Mononuclear cell (primary cell): ENCODE measurements around the gene CORO2A. TPM values are rescaled to one million over a fixed set of nuclear protein-coding genes. Genes with fewer than 3 reads are reported as not detected.

Experiments used
- H3K27me3 ChIP-seq: 2 replicates; pipeline ENCODE4 v1.6.0; 2011; ENCODE audit warnings: low read length, control low read depth; ENCODE audit not compliant: insufficient read depth
- H3K4me1 ChIP-seq: 2 replicates; pipeline ENCODE4 v1.5.1; 2011; ENCODE audit warnings: mild to moderate bottlenecking, low read length, control low read depth; ENCODE audit not compliant: insufficient read depth
- H3K4me3 ChIP-seq: 2 replicates; pipeline ENCODE4 v1.5.1; 2011; ENCODE audit warnings: mild to moderate bottlenecking, low read length, moderate library complexity
- H3K9me3 ChIP-seq: 2 replicates; pipeline ENCODE4 v1.5.1; 2011; ENCODE audit warnings: low read depth, mild to moderate bottlenecking, control low read depth, low read length
- total RNA-seq: library from RNA; depleted of rRNA; stranded (reverse); fragments of >200 nt; gene quantifications from one replicate; pipeline ENCODE4 v1.2.3, GENCODE V29; 2012

CORO2A gene
- total RNA-seq, 1 donor, result 4.6 TPM

DNA sequence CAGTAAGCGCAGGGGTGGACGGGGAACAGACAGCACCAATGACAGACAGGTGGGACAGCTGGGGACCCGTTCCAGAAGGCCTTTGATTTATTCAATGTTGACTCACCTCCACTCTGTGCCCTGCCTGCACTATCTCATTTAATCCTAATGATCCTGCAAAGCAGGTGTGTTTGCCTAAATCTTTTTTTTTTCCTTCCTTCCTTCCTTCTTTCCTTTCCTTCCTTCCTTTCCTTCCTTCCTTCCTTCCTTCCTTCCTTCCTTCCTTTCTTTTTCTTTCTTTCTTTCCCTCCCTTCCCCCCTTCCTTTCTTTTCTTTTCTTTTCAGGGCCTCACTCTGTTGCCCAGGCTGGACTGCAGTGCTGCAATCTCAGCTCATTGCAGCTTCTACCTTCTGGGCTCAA is 17.1 kb upstream of the CORO2A start:
- H3K9me3 ChIP-seq, result no peaks in the 10 kb centered on the region
- H3K4me1 ChIP-seq, result peaks cover 3% of the 10 kb centered on the region
- H3K4me3 ChIP-seq, result no peak overlapping the region
- no peaks in the 10 kb centered on the region for H3K27me3 ChIP-seq

DNA sequence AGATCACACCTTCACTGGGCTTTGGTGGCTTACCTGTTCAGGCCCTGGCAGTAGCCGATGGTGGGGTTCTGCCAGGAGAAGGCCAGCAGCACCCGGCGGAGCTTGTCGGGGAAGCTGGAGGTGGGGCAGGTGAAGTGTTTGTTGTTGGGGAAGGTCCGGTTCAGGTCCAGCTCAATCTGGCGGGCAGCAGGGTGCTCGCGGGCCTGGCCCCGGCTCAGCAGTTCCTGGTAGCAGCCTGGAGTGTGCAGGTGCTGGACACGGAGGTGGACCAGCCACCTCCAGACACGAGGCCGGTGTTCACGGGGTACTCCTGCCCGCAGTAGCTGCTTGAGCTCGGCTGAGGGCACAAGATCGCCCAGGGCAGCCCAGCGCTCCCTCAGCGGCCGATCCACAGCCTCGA is 16.2 kb upstream of the CORO2A start:
- Histone ChIP-seq H3K4me1 (peaks cover 3% of the 10 kb centered on the region), H3K4me3 (no peak overlapping the region), H3K27me3 (no peaks in the 10 kb centered on the region), H3K9me3 (no peaks in the 10 kb centered on the region)

DNA sequence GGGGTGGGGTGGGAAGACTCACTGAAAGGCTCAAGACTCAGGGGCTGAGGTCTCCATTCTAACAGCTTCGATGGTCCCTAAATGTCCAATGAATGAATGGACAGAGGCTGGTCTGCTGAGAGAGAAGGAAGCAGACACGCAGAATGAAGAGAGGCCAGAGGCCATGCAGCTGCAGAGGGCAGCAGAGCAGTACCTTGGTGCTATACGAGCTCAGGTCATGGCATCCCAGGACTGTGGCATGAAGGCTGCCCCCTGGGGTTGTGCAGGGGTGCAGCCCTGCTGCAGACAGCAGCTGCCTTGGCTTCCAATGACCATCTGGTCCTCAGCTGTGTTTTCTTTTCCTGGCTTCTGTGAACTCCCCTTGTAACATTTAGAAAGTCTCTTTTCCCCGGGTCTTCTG is 15.2 kb upstream of the CORO2A start:
- no peaks in the 10 kb centered on the region for H3K9me3 ChIP-seq
- H3K4me3 ChIP-seq, result no peak overlapping the region
- no peaks in the 10 kb centered on the region for H3K27me3 ChIP-seq
- H3K4me1 ChIP-seq, result peaks cover 3% of the 10 kb centered on the region

DNA sequence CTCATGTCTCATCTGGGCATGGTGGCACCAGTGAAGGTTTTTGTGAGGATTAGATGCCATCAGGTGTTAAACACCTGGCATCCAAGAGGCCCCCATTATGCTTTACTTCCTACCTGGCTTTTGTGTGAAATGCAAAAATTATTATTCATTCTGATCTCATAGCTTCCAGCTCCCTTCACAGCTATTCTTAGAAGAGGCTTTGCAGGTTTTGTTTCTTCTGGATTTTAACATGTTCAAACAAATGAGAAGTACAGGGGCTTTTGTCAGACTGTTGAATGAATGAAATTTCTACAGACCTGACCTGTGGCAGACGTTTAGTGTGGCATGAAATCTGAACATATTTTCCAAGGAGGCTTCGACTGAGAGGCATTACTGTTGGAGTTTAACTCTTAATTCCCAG is 14.3 kb upstream of the CORO2A start:
- Histone ChIP-seq H3K4me3 (no peak overlapping the region), H3K27me3 (no peaks in the 10 kb centered on the region), H3K4me1 (peaks cover 3% of the 10 kb centered on the region), H3K9me3 (no peaks in the 10 kb centered on the region)

DNA sequence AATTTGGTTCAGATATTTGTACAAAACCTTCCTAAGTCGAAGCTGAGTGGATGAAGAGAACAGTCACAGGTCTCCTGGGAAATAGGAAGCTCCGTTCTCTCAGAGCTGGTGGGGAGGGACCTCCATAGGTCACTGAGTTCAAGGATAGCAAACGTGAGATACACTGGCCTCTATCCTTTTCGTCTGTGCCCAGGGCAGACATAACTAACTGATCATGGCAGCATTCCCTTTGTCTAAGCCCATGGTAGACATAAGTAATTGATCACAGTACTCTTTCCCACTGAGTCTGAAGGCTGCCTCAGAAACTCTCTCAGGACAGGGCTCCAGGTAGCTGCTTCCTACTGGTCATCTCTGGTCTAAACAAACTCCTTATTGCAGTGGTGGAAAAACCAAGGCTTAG is 12.3 kb upstream of the CORO2A start:
- Histone ChIP-seq H3K4me3 (no peak overlapping the region), H3K9me3 (no peaks in the 10 kb centered on the region), H3K4me1 (peaks cover 3% of the 10 kb centered on the region), H3K27me3 (no peaks in the 10 kb centered on the region)

DNA sequence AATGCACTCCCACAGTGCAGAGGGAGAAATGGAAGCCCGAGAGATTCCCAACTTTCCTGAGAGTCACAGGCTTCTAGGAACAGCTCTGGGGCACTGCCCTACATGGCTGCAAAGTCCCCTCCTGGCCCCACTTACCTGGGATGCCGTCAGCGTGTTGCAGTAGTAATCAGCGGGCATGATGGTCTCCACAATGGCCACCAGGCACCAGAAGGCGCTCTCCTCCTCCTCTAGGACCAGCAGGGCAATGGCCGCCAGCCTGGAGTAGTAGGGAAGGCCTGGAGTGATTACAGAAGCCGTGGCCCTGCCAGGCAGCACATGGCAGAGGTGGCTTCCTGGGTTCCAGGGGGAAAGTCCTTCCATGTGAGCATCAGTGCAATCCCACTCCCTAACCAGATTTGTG is 10.7 kb upstream of the CORO2A start:
- H3K4me1 ChIP-seq, result peaks cover 3% of the 10 kb centered on the region
- no peak overlapping the region for H3K4me3 ChIP-seq
- H3K27me3 ChIP-seq, result no peaks in the 10 kb centered on the region
- H3K9me3 ChIP-seq, result no peaks in the 10 kb centered on the region

DNA sequence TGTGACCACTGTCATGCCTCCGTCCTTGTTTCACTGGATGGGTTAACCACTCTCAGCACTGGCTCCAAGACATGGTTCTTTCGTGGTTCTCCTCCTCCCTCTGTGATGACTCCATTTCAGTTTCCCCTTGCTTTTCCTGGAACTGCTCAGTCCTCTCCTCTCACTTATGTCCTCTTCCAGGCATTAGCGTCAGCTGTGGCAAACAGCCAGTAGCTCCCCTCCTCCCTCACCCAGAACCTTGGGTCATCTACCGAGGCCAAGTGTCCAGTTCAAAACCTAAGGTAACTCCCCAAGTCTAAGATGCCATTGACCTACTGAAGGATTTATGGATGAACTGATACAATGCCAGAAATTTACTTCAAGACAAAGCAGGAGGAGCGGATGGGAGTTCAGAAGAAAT is 9.8 kb upstream of the CORO2A start:
- no peaks in the 10 kb centered on the region for H3K27me3 ChIP-seq
- H3K9me3 ChIP-seq, result no peaks in the 10 kb centered on the region
- H3K4me1 ChIP-seq, result peaks cover 3% of the 10 kb centered on the region
- no peak overlapping the region for H3K4me3 ChIP-seq

DNA sequence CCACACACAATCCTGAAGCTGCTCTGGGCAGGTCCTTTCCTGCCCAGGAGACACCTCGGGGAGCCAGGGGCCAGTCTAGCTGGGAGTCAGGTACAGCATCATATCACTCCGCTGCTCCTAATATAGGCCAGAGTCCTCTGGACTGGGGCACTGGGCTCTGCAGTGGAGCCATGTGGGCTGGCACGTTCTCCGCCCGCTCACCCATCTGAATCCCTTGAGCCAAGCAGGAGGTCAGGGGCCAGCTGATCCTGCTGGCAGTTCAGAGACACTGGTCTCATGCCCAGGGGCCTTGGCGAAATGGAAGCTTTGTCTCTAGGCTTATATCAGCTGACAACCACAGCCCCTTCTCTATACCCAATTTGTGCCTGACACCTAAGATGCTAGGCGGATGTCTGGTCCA is 9.3 kb upstream of the CORO2A start:
- H3K4me1 ChIP-seq, result peaks cover 3% of the 10 kb centered on the region
- no peaks in the 10 kb centered on the region for H3K9me3 ChIP-seq
- no peak overlapping the region for H3K4me3 ChIP-seq
- no peaks in the 10 kb centered on the region for H3K27me3 ChIP-seq

DNA sequence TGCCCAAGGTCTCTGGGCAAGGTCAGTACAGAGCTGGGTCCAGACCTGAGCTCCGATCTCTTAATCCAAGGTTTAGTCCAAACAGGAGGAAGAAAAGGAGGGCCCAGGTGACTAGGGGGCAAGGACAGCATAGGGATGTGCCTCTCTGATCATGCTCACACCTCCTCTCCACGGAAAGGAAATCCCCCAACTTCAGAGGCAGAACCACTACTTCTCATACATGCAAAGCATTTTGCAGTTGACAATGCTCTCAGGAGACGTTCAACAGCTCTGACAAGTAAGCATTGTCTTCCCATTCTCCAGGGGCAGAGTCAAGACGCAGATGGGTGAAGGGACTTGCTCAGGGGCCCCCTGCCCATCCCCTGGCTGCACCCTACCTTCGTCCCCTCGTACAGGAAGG is 8.7 kb upstream of the CORO2A start:
- Histone ChIP-seq H3K9me3 (no peaks in the 10 kb centered on the region), H3K27me3 (no peaks in the 10 kb centered on the region), H3K4me3 (no peak overlapping the region), H3K4me1 (peaks cover 3% of the 10 kb centered on the region)

DNA sequence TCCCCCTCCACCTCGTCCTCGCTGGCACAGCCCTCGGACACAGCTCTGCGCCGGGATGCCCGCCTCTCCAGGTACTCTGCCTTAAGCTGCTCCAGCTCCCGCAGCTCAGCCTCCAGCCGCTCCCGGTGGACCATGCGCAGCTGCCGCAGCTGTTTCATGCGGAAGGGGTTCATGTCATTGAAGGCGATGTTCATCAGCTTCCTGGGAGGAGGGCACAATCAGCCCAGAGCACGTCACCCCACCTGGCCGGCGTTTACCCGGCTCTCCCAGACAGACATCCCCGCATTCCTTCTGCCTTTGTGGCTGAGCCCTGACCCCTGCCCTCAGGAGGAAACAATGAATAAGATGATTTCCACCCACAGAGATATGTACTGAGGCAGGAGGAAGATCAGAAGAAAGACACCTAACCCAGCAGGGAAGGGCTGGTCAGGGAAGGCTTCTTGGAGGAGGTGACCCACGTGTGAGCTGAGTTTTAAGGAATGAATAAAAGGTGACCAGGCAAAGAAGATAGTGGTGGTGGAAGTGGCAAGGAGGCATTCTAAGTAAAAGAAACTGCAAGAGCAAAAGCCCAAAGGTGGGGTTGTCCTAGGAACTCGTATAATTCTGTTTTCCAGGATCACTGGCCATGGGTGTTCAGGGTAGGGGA is 7.1 kb upstream of the CORO2A start:
- Histone ChIP-seq H3K9me3 (no peaks in the 10 kb centered on the region), H3K4me1 (no peaks in the 10 kb centered on the region), H3K27me3 (no peaks in the 10 kb centered on the region), H3K4me3 (no peak overlapping the region)

DNA sequence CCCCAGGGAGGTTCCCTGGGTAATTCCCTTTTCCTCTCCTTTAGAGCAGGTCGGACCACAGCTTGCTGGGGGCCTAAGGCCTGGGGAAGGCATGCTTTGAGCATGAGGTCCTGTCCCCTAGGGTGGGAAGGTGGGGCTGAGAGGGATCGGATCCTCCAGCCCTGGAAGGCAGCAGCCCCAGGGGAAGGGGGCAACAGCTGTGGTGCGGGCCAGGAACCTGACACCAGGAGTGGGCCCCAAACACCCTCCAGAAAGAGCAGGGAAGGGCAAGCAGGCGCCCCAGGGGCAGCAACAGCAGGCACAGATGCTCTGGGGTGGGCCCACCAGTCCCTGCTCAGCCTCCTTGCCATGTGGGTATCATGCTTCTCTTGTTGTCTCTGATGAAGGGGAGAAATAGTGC is 3.2 kb upstream of the CORO2A start:
- Histone ChIP-seq H3K4me3 (no peak overlapping the region), H3K27me3 (no peaks in the 10 kb centered on the region), H3K4me1 (peaks cover 25% of the 10 kb centered on the region), H3K9me3 (no peaks in the 10 kb centered on the region)

DNA sequence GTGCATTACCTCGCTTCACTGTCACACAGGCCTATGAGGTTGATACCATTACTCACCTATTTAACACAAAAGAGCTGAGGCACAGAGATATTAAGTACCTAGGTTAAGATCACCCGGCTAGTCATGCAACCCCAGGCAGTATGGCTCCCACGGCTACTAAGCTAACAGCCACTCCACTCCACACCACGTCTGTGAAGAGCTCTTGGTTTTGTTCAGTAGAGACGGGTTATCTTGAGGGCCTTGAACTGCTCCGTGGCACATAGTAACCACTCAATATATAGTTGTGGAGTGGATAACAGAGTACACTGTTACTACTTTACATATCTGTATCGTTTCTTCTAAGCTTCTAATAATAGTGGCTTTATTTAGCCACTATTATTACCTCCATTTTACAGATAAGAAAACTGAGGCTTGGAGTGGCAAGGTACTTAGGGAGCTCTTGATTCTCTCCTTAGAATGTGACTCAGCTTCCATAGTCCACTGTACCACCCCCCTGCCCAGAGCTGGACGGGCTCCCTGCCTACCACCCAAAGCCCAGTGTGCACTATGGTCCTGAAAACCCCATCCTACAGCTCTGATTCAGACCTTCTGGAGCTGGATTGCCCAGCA is 1.0 kb upstream of the CORO2A start:
- H3K4me3 ChIP-seq, result peak overlapping the region; percentile 63
- H3K4me1 ChIP-seq, result peaks cover 29% of the 10 kb centered on the region
- no peaks in the 10 kb centered on the region for H3K27me3 ChIP-seq
- H3K9me3 ChIP-seq, result no peaks in the 10 kb centered on the region

DNA sequence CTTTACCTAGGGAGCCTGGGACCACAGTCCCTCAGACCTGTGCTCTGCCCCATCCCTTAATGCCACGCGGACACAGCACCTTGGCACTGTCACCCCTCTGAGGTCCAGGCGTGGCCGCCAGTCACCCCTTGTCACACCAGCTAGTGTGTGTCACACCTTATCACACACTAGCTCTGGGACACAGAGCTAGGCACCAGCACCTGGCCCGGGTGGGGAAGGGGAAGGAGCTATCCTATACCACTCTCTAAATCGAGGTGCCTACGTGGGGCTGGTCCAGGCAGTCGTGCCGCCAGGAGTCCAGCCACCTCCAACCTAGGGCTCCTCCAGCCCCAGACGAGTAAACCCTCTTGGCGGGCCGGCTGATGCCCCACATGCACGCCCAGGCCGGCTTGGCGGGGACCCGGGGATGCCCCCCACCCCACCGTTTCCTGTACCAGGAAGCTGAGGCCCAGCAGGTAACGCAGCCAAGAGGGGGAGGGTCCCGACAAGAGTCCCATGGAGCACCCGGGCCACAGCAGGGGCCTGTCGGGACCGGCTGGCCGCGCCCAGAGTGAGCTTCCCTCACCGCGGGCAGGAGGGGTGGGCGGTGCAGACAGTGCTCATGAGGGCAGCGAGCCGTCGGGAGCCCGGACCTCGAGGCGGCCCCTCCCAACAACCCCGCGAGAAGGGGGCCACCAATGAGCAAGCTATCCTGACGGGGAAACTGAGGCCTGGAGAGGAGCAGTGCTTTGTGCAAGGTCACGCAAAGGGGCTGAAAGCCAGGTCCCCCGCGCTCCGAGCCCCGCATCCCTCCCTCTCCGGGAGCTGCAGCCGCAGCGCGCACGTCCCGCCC is 550 bp downstream of the CORO2A start:
- Histone ChIP-seq H3K4me3 (peak overlapping the region; percentile 63), H3K9me3 (no peaks in the 10 kb centered on the region), H3K4me1 (peaks cover 29% of the 10 kb centered on the region), H3K27me3 (no peaks in the 10 kb centered on the region)

DNA sequence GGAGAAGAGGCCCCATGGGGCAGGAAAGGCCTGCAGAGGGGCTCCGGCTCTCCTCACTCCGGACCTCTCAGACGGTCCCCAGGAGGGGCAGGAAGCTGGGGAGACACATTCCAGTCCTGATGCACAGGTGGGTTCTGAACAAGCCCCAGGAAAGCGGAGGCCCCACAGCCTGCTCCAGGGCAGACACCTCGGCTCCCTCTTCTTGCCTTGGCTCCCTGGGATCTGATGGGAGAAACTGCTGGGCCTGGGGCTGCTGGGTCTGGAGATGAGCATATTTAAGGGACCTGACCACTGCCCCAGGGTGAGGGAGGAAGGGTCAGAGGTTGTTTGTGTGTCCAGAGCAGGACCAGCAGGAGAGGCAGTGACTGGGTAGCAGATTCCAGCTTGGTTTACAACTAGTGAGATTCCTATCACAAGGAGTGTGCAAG is 1.2 kb downstream of the CORO2A start:
- H3K9me3 ChIP-seq, result no peaks in the 10 kb centered on the region
- H3K4me1 ChIP-seq, result peaks cover 29% of the 10 kb centered on the region
- no peak overlapping the region for H3K4me3 ChIP-seq
- H3K27me3 ChIP-seq, result no peaks in the 10 kb centered on the region

DNA sequence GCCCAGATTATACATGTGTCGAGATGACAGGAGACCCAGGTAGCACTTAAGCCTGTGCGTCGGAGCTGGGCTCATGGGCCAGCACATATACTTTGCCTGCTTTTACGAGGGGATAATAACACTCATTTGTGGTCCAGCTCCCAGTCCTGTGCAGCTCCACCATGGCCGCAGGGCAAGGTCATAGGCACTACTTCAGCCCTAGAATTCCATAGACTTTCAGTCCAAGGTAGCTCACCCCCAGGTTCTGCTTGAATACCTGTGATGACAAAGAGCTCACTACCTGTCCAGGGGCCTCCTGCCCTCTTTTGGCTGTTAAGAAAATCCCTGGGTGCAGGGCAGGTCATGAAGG is 1.7 kb downstream of the CORO2A start:
- no peak overlapping the region for H3K4me3 ChIP-seq
- H3K9me3 ChIP-seq, result no peaks in the 10 kb centered on the region
- H3K4me1 ChIP-seq, result peaks cover 33% of the 10 kb centered on the region
- H3K27me3 ChIP-seq, result no peaks in the 10 kb centered on the region
